GM10847 (cell line): Measurements from ENCODE around the gene TADA1.

ENCODE experiments used
- POLR2A ChIP-seq: IDR thresholded peaks from 2 replicates; pipeline ENCODE4 v1.6.1; 2011; ENCODE audit not compliant: insufficient read length; ENCODE audit errors: extremely low read depth

TADA1 gene

GRCh38 chr1:166839600-166840308, 36.3 kb downstream of the TADA1 start:
- no peak for TF ChIP-seq POLR2A

- TF ChIP-seq POLR2A: peak; percentile 91
These were observed 37.1 kb downstream of the TADA1 start, which contains the start of gene POGK for GRCh38 chr1:166838766-166839599. POGK (plus strand) TSS chr1:166839475; CDS start chr1:166840957, 1,482 bp downstream.

- TF ChIP-seq POLR2A: no peak
These were observed 39.3 kb downstream of the TADA1 start for GRCh38 chr1:166836733-166837132.

- TF ChIP-seq POLR2A: no peak
These were observed 48.6 kb downstream of the TADA1 start for GRCh38 chr1:166827426-166827825.

DNA sequence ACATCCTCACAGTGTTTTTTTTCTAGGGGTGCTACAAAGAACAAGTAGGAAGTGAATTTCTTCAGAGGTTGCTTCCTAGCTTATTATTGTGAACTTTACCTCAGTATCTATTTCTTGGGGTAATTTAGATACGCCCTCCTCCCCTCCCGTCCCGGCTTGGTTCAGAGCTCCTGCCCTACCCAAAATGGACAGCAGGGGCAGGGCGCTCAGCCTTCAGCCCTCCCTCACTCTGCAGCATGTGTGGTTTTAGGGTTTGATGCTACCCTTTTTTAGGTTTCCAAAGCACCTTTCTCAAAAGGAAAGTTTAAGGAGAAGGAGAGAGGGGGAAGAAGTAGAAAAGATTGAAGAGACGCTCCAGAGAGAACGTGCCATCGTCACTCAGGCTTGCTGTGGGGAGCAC, 53.7 kb downstream of the TADA1 start:
- no peak for TF ChIP-seq POLR2A

DNA sequence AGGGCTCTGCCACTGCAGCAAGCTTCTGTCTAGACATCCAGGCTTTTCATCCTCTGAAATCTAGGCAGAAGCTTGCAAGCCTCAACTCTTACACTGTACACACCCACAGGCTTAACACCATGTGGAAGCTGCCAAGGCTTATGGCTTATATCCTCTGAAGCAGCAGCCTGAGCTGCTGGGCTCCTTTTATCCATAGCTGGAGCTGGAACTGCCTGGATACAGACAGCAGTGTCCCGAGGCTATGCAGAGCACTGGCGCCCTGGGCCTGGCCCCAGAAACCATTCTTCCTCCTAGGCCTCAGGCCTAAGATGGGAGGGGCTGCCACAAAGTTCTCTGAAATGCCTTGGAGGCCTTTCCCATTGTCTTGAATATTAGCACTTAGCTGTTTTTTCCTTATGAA, 56.1 kb downstream of the TADA1 start:
- no peak for TF ChIP-seq POLR2A

- TF ChIP-seq POLR2A: no peak
These were observed 61.5 kb downstream of the TADA1 start for GRCh38 chr1:166814611-166815010.

GRCh38 chr1:166813508-166814223, 62.4 kb downstream of the TADA1 start:
- TF ChIP-seq POLR2A: no peak

DNA sequence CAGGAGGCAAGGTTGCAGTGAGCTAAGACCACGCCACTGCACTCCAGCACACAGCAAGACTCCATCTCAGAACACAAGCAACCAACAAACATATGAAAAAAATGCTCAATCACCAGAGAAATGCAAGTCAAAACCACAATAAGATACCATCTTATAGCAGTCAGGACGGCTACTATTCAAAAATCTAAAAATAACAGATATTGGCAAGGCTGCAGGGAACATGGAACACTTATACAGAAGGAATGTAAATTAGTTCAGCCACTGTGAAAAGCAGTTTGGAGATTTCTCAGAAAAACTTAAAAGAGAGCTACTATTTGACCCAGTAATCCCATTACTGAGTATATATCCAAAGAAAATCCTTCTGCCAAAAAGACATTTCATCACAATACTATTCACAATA, 64.4 kb downstream of the TADA1 start:
- TF ChIP-seq POLR2A: no peak

- TF ChIP-seq POLR2A: no peak
These were observed 67.1 kb downstream of the TADA1 start for GRCh38 chr1:166808952-166809351.
